Liver (tissue), 9 donors: ENCODE measurements around the gene GIPR. TPM values are rescaled to one million over a fixed set of nuclear protein-coding genes. Genes with fewer than 3 reads are reported as not detected.
"Not testable (repeated sequence)": the region's sequence is repeated elsewhere in the genome, so short reads cannot be mapped to it uniquely, and the experiment has no call there.

Source experiments
- DNase-seq: peaks from one replicate; pipeline ENCODE4 v3.0.0-alpha.2; 2017; ENCODE audit warnings: low spot score
- H3K27ac ChIP-seq, 2 donors: one replicate each; pipeline ENCODE4 v1.7.0; 2013; ENCODE audit warnings: inconsistent platforms in 2 of 2, low read length in 2 of 2, control low read depth in 1 of 2, low read depth in 1 of 2, mild to moderate bottlenecking in 1 of 2
- H3K27me3 ChIP-seq, 4 donors: one replicate each; pipeline versions ENCODE4 v1.6.1 to v1.7.0; 2013; ENCODE audit warnings: low read length in 3 of 4, inconsistent platforms in 1 of 4, mild to moderate bottlenecking in 1 of 4, moderate library complexity in 1 of 4; ENCODE audit not compliant: control insufficient read depth in 4 of 4, insufficient read depth in 4 of 4
- H3K36me3 ChIP-seq, 4 donors: one replicate each; pipeline versions ENCODE4 v1.6.1 to v1.7.0; 2013; ENCODE audit warnings: low read length in 3 of 4, mild to moderate bottlenecking in 3 of 4, low read depth in 1 of 4, moderate library complexity in 1 of 4; ENCODE audit not compliant: control insufficient read depth in 4 of 4, insufficient read depth in 3 of 4
- H3K4me1 ChIP-seq, 4 donors: one replicate each; pipeline versions ENCODE4 v1.6.1 to v1.7.0; 2013; ENCODE audit warnings: low read length in 3 of 4, mild to moderate bottlenecking in 3 of 4, moderate library complexity in 1 of 4; ENCODE audit not compliant: control insufficient read depth in 4 of 4, insufficient read depth in 4 of 4
- H3K4me3 ChIP-seq, 3 donors: one replicate each; pipeline versions ENCODE4 v1.6.1 to v1.7.0; 2013; ENCODE audit warnings: low read length in 3 of 3, control low read depth in 1 of 3, low read depth in 1 of 3, mild to moderate bottlenecking in 1 of 3
- H3K9ac ChIP-seq, 2 donors: one replicate each; pipeline ENCODE4 v1.7.0; 2013; ENCODE audit warnings: low read length in 2 of 2, mild to moderate bottlenecking in 2 of 2, moderate library complexity in 2 of 2, control low read depth in 1 of 2, low read depth in 1 of 2
- H3K9me3 ChIP-seq, 4 donors: one replicate each; pipeline versions ENCODE4 v1.6.1 to v1.7.0; 2013; ENCODE audit warnings: low read length in 3 of 4; ENCODE audit not compliant: control insufficient read depth in 4 of 4
- ATF3 ChIP-seq: IDR thresholded peaks from 2 replicates; pipeline ENCODE4 v1.6.1; 2016; ENCODE audit warnings: antibody characterized with exemption
- EGR1 ChIP-seq, 2 donors: IDR thresholded peaks; 2 replicates each; pipeline ENCODE4 v1.6.1; 2016 to 2018; ENCODE audit warnings: antibody characterized with exemption in 2 of 2, low read depth in 2 of 2
- FOXA1 ChIP-seq: IDR thresholded peaks from 2 replicates; pipeline ENCODE4 v1.6.1; 2016; ENCODE audit warnings: antibody characterized with exemption
- FOXA2 ChIP-seq: IDR thresholded peaks from 2 replicates; pipeline ENCODE4 v1.6.1; 2016; ENCODE audit warnings: antibody characterized with exemption
- GABPA ChIP-seq, 2 donors: IDR thresholded peaks in 1 of 2; conservative IDR thresholded peaks in 1 of 2; 2 replicates each; pipeline ENCODE4 v1.6.1; 2016; ENCODE audit warnings: antibody characterized with exemption in 2 of 2, mild to moderate bottlenecking in 1 of 2, moderate library complexity in 1 of 2
- HNF4A ChIP-seq, 2 donors: conservative IDR thresholded peaks; 2 replicates each; pipeline ENCODE4 v1.6.1; 2016; ENCODE audit warnings: antibody characterized with exemption in 2 of 2, mild to moderate bottlenecking in 2 of 2
- JUND ChIP-seq, 2 donors: IDR thresholded peaks; 2 replicates each; pipeline ENCODE4 v1.6.1; 2016; ENCODE audit warnings: antibody characterized with exemption in 2 of 2
- NR2F2 ChIP-seq: IDR thresholded peaks from 2 replicates; pipeline ENCODE4 v1.6.1; 2016; ENCODE audit warnings: antibody characterized with exemption
- RAD21 ChIP-seq, 2 donors: IDR thresholded peaks; 2 replicates each; pipeline ENCODE4 v1.6.1; 2016; ENCODE audit warnings: antibody characterized with exemption in 2 of 2, mild to moderate bottlenecking in 2 of 2
- REST ChIP-seq: IDR thresholded peaks from 2 replicates; pipeline ENCODE4 v1.6.1; 2016; ENCODE audit warnings: antibody characterized with exemption, mild to moderate bottlenecking
- SP1 ChIP-seq: IDR thresholded peaks from 2 replicates; pipeline ENCODE4 v1.6.1; 2018; ENCODE audit warnings: antibody characterized with exemption, mild to moderate bottlenecking
- TAF1 ChIP-seq: conservative IDR thresholded peaks from 2 replicates; pipeline ENCODE4 v1.6.1; 2016; ENCODE audit warnings: antibody characterized with exemption, mild to moderate bottlenecking
- YY1 ChIP-seq: IDR thresholded peaks from 2 replicates; pipeline ENCODE4 v1.6.1; 2016; ENCODE audit warnings: antibody characterized with exemption, mild to moderate bottlenecking
- ZBTB33 ChIP-seq: IDR thresholded peaks from 2 replicates; pipeline ENCODE4 v1.6.1; 2016; ENCODE audit warnings: antibody characterized with exemption
- WGBS: extraction: QIAGEN DNeasy Blood & Tissue Kit; methylation state at CpG from one replicate; pipeline ENCODE4 v1.1.7; 2013; 5-methylcytosine and 5-hydroxymethylcytosine counted together
- polyA plus RNA-seq, 2 donors: library from polyadenylated mRNA; stranded (reverse) in 1 of 2; unstranded in 1 of 2; fragments of 200-250 nt in 1 of 2; fragments of >200 nt in 1 of 2; fragmentation: Nextera tagmentation in 1 of 2; extraction: Ambion mirVana in 1 of 2; gene quantifications; one replicate each; pipeline versions ENCODE4 v1.2.1 to v1.2.3, GENCODE V29; 2013 to 2015
- total RNA-seq, 2 donors: library from RNA; depleted of rRNA; stranded (reverse); fragments of >200 nt; gene quantifications; one replicate each; pipeline ENCODE4 v1.2.3, GENCODE V29; 2014
- TF ChIP-seq, protein P1 (sequence below): IDR thresholded peaks from 2 replicates; pipeline ENCODE4 v1.6.1; 2016; ENCODE audit warnings: antibody characterized with exemption
- TF ChIP-seq, protein P2 (sequence below): fragments of 150-350 bp; IDR thresholded peaks from 2 replicates; pipeline ENCODE4 v1.5.1; 2017; ENCODE audit warnings: improper control_type of control experiment, low read depth, low read length; ENCODE audit not compliant: missing input control
- donor health status: healthy.
- donor health status: healthy.
- donor health status: healthy.
- donor health status: healthy.
- donor health status: healthy.

The GIPR gene
- total and polyA plus RNA-seq, 4 donors: 0.05 to 0.50 (median 0.07) TPM

DNA sequence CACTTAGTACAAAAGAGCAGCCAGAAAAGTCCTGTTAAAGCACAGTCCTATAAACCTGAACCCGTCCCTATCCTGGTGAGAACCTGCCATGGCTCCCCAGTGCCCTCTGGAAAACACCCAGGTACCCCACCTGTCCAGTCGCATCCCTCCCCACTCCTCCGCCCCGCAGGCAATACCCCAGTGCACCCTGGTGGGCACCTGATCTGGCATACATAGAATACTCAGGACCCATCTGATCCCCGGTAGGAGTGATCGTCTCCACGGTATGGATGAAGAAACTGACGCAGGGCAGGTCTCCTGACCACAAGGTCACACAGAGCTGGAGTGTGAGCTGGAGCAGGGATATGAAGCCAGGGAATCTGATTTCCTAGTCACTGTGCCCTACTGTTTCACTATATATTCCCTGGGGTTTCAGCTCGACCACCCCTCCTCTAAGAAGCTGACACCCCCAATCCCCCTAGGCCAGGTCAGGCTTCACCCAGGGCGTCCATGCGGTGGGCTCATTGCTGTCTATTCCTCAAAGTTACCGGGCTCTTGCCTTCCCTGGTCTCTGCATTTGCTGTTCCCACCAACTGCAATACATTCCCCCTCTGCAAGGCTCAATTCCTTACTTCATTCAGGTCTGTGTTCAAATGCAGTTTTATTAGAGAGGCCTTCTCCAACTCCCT lies 50.1 kb downstream of the GIPR start:
- no peaks in the 10 kb centered on the region for H3K9me3 ChIP-seq
- no peak for TF ChIP-seq YY1
- TF ChIP-seq FOXA2: no peak
- no peak for TF ChIP-seq RAD21 (IDR thresholded peaks at IDR 0.05)
- TF ChIP-seq JUND (IDR thresholded peaks at IDR 0.05): no peak
- TF ChIP-seq TAF1: no peak
- no peak for TF ChIP-seq ZBTB33
- TF ChIP-seq, protein P1, sequence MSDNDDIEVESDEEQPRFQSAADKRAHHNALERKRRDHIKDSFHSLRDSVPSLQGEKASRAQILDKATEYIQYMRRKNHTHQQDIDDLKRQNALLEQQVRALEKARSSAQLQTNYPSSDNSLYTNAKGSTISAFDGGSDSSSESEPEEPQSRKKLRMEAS: no peak
- no peak for TF ChIP-seq HNF4A (conservative IDR thresholded peaks at IDR 0.05)
- no peak for TF ChIP-seq SP1
- TF ChIP-seq, protein P2, sequence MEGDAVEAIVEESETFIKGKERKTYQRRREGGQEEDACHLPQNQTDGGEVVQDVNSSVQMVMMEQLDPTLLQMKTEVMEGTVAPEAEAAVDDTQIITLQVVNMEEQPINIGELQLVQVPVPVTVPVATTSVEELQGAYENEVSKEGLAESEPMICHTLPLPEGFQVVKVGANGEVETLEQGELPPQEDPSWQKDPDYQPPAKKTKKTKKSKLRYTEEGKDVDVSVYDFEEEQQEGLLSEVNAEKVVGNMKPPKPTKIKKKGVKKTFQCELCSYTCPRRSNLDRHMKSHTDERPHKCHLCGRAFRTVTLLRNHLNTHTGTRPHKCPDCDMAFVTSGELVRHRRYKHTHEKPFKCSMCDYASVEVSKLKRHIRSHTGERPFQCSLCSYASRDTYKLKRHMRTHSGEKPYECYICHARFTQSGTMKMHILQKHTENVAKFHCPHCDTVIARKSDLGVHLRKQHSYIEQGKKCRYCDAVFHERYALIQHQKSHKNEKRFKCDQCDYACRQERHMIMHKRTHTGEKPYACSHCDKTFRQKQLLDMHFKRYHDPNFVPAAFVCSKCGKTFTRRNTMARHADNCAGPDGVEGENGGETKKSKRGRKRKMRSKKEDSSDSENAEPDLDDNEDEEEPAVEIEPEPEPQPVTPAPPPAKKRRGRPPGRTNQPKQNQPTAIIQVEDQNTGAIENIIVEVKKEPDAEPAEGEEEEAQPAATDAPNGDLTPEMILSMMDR: no peak
- no peak for TF ChIP-seq REST
- TF ChIP-seq FOXA1: no peak
- TF ChIP-seq ATF3: no peak
- TF ChIP-seq EGR1 (IDR thresholded peaks at IDR 0.05; ENCODE audit: low read depth in 2 of 2): no peak
- TF ChIP-seq NR2F2: no peak
- TF ChIP-seq GABPA (IDR thresholded peaks at IDR 0.05 in 1 of 2, conservative IDR thresholded peaks at IDR 0.05 in 1 of 2): no peak
- no peaks in the 10 kb centered on the region for H3K27me3 ChIP-seq
- H3K27ac ChIP-seq: peak overlapping the region; percentile 92 to 96
- peak overlapping the region; percentile 35 to 67 (median 55) for H3K4me3 ChIP-seq
- WGBS: 65% methylated on average over 12 of the region's 12 CpGs
- H3K4me1 ChIP-seq: peaks cover 5 to 25% (median 17%) of the 10 kb centered on the region in 4 donors
- peaks cover 0 to 3% (median under 1%) of the 10 kb centered on the region in 4 donors for H3K36me3 ChIP-seq
- no peak for DNase-seq
- peak overlapping the region; percentile 61 to 97 for H3K9ac ChIP-seq

DNA sequence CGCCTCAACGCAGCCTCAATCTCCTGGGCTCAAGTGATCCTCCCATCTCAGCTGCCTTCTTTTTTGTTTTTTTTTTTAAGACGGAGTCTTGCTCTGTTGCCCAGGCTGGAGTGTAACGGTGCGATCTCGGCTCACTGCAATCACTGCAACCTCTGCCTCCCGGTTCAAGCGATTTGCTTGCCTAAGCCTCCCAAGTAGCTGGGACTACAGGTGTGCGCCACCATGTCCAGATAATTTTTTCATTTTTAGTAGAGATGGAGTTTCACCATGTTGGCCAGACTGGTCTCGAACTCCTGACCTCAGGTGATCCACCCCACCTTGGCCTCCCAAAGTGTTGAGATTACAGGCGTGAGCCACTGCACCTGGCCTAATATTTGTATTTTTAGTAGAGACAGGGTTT lies 52.0 kb downstream of the GIPR start:
- 97% methylated on average over 11 of the region's 11 CpGs for WGBS
- not testable (repeated sequence) for H3K4me3 ChIP-seq, H3K36me3 ChIP-seq, DNase-seq, H3K27me3 ChIP-seq, H3K9me3 ChIP-seq, H3K9ac ChIP-seq
- H3K27ac ChIP-seq: peak overlapping the region; percentile 74 to 88
- peaks cover 5 to 25% (median 17%) of the 10 kb centered on the region in 4 donors for H3K4me1 ChIP-seq

GRCh38 chr19:45728683-45729082 lies 60.7 kb downstream of the GIPR start:
- 97% methylated on average over 18 of the region's 18 CpGs for WGBS
- H3K4me1 ChIP-seq: peaks cover 0 to 18% (median 8%) of the 10 kb centered on the region in 4 donors

More at GRCh38 chr19:45728683-45729082, 60.7 kb downstream of the GIPR start:
- not testable (repeated sequence) for H3K9me3 ChIP-seq, H3K9ac ChIP-seq, H3K36me3 ChIP-seq, H3K4me3 ChIP-seq, H3K27ac ChIP-seq, DNase-seq, H3K27me3 ChIP-seq
